Right forelimb (tissue), 1 donor: ENCODE results near the gene PCK1.
A peak's percentile ranks its signal among the peaks of the same experiment; 100 is the strongest.

ENCODE experiments used
- DNase-seq: peaks from one replicate; pipeline ENCODE4 v3.0.0-alpha.2; 2018

Gene PCK1

DNA sequence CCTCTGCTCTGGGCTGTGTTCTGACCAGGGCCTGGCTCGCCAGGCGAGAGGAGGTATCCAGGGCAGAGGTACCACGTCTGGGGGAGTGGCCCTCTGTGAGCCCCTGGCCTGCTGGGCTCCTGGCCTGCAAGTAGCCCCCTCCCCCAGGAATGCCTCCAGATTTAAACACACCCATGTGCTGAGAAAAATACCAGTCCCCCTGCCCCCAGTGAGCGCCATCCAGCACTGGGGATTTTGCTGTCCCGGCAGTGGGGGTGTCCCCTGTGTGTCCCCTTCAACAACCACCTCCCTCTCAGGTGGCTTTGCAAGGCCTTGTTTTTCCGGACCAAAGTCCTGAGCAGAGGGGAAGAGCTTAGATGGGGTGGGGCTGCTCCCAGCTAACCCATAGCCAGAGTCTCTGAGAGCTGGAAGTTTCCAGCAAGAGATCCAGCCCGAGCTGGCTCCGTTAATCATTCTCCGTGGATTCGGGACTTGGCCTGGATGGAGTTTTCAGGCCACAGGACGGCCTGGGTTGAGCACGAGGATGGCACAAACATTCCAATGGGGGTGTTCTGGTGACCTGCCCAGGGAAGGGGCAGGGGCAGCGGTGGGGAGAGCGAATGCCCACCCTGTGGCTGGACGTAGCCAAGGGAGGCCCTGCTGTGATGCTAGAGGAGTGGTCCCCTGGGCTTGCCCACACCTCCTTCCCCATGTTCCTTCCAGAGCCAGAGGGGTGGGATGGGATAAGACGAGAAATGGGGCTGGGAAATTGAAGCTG lies 29.0 kb downstream of the PCK1 start:
- no peak for DNase-seq

DNA sequence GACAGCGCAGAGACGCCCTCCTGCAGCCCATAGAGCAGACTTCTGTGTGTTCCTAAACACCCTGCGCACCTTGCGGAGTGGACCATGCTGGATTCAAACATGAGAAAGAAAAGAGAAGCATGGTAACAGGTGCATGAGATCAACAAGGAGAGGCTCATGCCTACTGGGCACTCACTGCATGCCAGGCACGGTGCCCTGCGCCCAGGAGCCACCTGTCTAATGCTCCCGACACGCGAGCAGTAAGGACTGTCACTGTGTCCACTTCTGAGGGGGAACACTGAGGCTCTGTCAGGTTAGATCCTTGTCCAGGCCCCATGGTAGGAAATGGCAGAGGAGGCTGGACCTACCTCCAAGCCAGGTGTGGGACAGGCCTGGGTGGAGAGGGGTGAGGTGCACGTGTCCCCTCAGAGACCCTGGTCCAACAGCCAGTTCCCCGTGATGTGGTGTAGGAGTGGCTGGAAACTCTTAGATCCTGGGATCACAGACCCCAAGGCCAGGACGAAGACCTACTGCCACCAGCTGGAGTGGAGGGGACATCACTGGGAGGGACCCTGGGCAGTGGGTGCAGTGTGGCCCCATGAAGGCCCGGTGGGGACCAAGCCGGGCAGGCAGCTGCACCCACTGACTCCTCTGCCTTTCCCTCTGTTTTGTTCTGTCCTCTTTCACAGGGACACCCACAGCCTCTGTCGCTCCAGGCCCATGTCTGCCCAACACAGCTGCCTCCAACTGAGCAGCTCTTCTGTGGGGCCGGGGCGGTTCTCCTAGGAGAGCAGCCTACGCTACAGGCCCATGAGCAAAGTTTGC lies 29.8 kb downstream of the PCK1 start:
- no peak for DNase-seq

DNA sequence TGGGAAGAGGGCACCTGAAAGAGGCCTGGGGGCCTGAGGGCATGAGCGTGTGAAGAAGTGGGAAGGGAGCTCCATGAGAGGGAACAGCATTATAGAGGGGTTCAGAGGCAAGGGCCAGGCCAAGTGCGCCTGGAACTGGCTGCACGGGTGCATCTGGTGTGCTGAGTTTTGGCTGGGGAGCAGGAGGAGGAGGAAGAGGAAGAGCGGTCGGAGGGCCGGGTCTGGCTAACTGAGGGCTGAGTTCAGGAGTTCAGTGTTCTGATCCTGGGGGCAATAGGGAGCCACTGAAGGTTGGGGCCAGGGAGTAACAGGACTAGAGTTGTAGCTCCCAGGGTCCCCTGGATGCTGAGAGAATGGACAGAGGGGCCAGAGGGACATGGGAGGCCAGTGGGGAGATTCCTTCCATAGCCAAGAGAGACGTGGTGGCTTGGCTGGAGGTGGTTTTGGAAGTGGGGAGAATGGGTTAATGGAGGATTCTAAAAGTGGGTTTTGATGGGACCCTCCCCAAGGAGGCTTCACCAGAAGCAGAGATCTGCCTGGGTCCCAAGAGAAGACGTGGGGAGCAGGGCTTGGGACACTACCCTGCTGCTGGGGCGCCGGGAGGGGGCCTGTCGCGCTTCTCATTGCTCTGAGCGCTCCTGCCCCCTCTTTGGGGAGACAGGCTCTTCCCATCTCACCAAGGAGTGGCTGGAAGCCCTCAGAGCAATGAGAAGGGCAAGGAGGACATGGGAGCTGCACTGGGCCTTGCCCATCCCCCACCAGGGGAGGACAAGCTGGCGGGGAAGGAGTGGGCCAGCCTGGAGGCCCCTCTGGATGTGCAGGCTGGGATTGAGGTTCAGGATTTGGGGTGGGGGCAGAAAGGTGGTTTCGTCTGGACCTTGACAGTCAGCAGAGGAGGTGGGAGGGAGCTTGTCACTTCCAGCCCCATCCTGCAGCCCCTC lies 30.6 kb downstream of the PCK1 start:
- no peak for DNase-seq

DNA sequence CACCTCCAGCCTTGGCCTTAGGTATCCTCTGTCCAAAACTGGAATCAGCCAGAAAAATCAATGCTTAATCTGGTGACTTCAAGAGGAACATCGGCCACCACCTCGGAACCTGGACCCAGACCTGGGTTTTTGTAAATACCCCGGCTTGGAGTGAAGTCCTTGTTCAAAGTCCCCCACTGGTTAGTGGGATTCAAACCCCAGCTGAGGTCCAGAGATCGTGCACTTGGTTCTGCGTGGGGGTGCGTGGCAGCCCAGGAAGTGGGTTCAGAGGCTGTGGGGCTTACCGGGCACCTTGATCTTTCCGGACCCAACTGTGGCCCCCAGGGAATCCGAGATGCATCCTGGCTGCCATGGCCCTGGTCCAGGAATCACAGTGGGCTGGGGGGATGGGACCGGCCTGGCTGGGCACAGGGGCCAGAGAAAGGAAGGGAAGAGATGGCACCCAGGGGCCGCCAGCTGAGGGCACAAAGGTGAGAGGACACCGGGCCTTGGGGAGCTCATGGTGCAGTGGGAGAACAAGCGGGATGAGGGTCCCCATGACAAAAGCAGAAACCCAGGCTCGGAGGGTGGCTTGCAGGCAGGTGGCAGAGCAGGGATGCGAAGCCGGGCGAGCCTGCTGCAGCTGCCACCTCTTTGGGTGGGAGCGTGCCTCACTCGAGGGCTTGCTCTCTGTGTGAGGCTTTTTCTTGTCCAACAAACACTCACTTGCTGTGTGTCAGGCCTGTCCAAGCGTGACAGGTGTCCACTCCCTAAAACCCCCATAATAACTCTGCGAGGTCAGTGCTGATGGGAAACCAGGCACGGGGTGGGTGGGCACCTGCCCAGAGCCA lies 31.6 kb downstream of the PCK1 start:
- DNase-seq, result no peak

DNA sequence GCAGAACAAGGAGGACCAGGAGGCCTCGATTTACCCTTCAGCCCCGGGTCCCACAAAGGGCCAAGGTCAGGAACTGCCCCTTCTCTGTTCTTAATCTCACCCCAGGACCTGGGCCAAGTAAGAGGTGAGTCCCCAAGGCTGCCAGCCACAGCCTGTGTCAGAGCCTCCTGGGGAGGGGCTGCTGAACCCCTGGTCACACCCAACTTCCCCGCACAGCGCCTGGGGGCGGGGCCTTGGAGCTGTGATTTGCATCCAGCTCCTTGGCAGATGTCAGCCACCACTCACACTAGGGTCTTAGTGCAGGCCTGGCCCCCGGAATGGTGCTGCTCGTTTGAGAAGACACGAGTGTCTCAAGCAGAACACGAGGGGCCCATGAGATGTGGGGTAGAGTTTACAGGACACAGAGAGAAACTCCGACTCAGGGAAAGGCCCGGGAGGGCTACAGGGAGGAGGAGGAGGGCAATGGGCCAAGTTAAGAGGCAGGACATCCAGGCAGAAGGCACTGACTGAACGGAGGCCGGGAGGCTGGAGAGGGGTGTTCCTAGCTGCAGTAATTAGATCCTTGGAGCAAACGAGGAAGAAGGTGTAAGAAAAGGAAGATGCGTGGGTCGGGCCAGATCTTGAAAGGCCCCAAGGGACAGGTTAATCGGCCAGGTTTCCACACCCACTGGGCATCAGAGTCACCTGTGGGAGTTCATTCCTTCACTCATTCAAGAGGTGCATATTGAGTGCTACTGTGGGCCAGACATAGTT lies 32.4 kb downstream of the PCK1 start:
- no peak for DNase-seq

DNA sequence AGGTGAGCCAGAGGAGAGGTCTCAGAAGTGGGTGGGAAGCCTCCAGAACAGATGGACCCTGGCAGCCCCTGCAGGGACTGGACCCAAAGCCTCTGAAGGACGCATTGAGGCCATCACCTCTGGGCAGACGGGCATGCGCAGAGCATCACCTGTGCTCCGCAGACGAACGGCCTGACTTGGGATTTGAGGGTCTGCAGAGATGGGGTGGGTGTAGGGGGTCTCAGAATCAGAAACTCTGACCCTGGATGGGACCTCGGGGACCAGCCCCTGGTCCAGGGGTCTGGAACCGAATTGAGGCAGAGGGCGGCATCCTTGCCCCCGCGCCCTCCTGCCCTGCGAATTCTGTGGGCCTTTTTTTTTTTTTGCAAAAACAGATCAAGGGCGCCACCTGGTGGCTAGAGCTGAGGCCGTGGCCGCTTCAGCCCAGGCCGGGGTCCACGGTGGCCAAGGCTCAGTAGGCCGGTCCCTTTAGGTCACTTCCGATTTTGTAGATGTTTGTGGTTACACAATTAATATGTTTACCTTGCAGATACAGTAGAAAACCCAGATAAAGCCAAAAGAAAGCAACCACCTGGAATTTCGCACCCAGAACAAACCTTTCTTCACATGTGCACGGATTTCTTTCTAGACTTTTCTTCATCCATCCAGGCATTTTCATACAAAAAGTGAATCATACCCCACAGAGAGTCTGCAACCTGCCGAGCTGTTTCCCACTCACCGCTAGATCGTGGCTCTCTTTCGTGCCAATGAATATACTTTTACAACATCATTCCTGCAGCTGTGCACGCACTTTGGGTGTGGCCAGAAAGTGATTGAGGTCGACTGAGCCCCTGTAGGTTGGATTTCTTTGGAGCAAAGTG lies 33.4 kb downstream of the PCK1 start:
- peak; percentile 75 for DNase-seq

DNA sequence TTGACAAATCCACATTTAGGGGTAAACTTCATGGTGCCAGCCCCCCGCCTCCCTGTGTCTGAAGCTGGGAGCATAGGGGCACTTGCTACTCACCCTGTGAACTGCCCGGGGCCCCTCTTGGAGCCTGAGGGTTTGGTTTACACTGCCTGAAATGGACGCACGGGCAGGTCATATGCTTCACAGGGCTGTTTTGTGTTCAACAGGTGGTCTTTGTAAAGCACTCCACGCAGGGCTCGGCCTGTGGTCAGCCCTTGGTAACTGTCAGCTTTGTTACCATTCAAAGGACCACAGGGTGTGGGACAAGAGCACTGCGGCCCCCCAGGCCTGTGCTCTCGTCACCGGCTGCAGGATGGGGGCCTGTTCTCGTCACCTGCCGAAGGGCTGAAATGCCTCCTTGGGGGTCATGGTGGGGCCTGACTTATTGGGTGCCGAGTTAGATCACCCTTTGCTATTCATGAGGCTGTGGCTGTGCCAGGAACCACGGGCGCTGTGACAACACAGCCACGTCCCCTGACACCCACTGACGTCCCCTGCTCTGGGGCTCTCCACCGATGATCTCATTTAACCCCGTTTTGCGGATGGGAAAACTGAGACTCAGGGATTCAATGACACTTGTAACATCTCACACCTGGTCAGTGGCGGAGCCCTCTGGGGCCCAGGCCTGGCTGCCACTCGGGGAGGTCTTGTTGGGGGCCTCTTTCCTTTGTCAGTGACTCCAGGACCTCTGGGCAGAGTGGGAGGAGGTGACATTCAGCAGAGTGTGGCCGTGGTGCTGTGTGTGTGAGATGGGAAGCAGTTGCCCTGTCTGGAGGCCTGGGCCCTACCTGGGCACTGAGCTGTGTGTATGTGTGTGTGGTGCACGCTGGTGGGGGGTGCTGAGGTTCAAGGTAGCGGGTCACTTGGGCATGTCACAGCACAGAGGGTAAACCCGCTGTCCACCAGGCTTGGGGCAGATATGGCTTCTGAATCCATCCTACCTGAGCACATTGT lies 34.4 kb downstream of the PCK1 start:
- DNase-seq, result no peak

DNA sequence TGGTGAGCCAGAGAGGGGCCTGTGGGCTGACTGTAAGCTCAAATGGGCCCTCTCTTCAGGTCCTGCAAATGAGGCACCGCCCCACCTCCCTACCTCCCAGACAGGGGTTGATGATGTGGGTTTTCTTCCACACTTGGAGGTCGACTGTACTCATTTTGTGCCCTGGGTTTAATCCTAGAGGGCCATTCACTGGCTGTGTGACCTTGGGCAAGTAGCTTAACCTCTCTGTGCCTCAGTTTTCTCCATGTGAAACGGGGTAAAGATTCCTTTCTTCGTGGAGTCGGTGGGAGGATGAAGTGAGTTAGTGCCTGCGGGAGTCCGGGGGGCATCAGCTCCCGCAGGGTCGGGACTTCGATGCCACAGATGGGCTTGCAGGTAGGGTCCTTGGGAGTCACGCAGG lies 35.4 kb downstream of the PCK1 start:
- DNase-seq, result no peak

DNA sequence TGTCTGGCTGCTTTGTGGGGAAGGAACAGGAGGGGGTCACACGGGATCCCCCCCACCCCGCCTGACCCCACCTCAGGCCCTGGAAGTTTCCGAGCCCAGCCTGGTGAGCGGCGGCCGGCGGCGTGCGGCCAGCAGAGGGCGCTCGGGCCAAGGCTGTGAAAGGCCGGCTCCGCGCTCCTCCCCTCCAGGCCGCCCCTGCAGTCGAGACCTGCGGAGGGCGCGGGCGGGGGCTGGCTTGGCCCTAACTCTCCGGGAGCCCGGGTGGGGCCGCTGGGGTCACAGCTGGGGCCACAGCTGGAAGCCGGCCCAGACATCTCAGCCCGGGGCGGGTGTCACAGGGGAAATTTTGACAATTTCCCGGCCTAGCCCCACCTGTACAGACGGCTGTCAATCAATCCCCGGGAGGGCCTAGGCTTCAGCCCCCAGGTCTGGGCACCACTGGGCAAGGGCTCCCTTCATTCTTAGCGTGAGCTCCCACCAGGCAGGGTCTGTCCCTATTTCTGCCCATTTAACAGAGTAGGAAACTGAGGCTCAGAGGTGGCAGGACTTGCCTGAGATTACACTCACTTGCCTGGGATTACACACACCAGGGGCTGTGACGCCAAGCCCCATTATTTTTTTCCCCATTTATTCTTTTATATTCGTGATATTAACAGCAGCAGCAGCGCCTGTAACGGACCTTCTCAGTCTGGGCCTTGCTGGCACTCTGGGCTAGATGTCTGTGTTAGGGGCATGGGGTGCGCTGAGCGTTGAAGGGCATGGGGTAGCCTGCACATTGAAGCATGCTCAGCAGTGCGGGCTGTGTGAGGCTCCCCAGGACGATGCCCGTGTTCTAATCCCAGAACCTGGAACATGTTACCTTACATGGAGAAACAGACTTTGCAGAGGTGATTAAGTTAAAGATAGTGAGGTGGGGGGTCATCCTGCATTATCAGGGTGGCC lies 36.4 kb downstream of the PCK1 start:
- DNase-seq, result peak; percentile 86

DNA sequence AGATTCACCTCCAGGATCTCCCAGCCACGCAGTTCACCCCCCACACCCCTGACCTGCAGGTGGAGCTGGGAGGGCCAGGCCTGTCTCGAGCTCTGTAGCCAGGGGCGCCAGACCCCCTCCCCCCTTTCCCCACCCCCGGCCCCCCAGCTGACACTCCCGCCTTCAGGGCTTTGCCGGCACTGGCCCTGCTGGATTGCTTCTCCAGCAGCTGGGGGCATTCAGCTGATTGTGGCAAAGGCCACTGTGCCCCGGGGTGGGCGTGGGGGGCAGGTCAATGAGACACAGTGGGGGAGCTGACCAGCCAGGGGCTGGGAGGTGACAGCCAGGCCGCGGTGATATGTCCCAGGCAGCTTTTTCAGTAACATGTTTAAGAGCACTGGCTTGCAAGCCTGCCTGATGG lies 37.1 kb downstream of the PCK1 start:
- DNase-seq, result no peak

DNA sequence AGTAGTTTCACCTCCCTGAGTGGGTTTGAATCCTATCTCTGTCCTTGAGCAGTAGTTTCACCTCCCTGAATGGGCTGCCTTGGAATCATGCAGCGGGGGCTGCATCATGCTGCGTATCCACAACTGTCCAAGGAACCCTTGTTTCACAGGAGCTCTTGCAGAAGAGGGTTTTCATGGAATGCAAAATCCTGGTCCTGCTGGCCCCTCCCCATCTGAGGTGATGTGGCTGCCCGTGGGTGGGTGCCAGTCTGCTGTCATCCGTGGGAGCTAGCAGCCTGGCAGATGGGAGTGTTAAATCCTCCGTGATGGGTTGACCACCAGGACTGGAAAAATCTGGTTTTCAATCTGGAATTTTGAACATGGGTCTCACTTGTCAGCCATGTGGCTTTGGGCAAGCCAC lies 37.6 kb downstream of the PCK1 start:
- DNase-seq, result no peak

DNA sequence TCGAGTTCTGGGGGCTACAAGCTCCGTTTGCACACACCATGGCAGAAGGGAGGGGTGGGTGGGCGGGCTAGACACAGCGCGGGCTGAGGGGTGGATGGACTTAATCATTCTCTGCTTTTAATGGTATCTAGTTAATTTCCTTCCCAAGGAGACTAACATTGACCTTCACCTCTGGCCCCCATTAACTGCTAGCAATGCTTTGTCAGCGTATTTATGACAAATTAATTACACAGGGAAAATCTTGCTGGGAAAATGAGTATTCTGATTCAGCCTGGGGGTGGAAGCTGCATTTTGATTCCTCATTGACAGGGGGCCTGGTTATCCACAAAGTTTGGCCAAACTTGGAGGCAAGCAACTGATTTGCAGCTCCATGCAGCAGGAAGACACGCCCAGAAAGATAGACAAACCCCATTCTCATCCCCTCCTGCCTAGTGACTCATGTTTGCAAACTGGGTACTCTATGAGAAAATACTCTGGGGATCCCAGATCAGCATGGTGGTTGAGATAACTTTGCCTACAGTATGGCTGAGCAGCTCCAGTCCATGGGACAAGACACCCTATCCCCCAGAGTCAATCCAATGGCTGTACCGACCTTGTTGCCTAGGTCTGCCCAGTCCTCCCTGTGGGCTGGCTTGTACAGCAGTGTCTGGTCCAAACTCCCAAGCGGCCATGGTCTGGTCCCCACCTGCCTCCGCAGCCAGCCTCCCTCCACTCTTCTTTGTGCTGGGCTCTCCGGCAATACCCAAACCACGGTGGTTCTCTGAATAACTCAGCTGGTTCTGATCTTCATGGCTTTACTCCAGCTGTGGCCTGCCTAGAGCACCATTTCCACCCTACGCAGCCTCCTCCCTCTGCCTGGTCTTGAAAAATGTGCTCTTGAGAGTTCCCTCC lies 39.7 kb downstream of the PCK1 start:
- DNase-seq, result no peak

DNA sequence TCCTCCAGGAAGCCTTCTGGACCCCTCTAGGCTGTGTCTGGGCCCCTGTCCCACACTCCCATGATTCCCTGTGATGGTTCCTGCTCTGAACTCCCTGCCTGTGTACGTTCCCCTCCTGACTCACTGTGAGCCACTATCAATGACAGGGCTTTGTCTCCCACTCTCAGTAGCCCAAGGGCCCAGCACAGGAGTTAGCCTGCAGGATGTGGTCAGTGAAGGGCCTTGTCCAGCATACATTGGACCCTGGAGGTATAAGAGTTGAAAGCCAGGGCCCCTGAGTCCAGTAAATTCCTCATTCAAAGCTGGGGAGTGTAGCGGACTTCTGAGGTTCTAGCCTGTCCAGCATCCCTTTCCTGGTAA lies 40.3 kb downstream of the PCK1 start:
- no peak for DNase-seq

DNA sequence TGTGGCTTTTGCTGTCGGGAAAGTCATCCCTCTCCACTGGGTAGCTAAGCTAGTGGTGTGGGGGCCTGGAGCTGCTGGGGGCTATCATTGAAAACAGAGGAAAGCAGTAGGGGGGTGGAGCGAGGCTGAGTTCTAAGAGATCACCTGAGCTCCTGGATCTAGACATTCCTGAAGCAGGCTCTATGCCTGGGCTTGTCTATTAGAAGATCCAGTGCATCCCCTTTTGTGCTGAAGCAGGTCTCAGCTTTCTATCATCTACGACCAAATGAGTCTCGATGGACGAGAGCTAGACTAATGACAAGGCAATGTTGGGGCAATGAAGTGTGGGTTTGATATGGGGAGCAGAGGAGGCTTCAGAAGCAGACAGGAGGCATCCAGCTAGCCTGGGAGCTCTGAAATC lies 40.8 kb downstream of the PCK1 start:
- DNase-seq, result no peak

DNA sequence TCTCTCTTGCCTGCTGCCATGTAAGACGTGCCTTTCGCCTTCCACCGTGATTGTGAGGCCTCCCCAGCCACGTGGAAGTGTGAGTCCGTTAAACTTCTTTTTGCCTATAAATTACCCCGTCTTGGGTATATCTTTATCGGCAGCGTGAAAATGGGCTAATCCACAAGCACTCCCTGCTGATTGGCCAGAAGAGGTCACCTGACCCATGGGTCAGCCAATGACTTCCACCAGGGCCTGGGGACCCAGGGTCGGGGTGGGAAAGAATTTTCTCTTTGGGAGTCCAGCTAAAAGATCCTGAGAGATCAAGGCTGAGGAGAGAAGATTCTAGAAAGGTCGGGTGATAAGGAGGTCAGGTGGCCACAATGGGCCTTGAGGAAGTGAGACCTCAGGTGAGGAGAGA lies 42.2 kb downstream of the PCK1 start:
- no peak for DNase-seq

DNA sequence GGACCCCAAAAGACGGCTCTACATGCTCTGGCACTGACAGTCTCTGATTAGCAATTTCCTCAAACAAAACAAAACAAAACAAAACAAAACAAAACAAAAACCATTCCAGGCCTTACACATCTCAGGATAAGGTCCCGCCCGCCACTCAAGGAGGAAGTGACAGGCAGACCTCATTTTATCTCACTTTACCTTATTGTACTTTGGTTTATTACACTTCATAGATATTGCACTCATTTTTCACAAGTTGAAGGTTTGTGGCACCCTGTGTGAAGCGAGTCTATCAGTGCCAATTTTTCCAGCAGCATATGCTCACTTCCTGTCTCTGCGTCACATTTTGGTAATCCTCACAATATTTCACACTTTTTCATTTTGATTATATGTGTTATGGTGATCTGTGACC lies 44.1 kb downstream of the PCK1 start:
- DNase-seq, result no peak

DNA sequence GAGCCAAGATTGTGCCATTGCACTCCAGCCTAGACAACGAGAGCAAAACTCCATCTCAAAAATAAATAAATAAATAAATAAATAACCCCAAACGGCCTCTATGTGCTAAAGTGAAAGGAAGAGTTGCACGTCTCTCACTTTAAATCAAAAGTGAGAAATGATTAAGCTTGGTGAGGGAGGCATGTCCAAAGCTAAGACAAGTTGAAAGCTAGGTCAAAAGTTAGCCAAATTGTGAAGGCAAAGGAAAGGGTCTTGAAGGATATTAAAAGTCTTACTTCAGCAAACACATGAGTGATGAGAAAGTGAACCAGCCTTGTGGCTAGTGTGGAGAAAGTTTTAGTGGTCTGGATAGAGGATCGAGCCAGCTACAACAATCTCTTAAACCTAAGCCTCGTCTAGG lies 45.0 kb downstream of the PCK1 start:
- DNase-seq, result no peak
